GM20000 (cell line): ENCODE data around the gene CASP2.

Experiments used
- DNase-seq: peaks from one replicate; pipeline ENCODE4 v3.0.0; 2012; ENCODE audit warnings: low spot score
- TF ChIP-seq, protein P1 (sequence below): IDR thresholded peaks from 2 replicates; pipeline ENCODE4 v1.5.1; 2012; ENCODE audit warnings: mild to moderate bottlenecking, control low read depth; ENCODE audit errors: extremely low read depth, missing control alignments

CASP2 gene

DNA sequence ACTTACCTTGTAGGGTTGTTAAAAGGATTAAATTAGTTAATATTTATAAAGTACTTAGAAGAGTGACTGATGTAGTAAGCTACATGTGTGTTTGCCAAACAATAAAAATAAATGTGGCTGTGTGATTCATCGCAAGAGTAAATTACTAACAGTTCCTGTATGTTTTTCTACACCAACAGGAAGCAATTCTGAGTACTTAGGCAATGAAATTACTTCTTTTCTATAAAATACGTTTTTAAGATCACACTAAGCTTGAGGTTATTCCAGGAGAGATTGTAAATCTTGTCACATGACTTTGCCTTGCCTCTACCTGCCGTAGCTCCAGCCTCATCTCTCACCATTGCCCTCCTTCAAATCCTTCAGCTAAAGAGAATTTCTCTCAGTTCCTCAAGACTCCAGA is 43.0 kb upstream of the CASP2 start:
- TF ChIP-seq, protein P1, sequence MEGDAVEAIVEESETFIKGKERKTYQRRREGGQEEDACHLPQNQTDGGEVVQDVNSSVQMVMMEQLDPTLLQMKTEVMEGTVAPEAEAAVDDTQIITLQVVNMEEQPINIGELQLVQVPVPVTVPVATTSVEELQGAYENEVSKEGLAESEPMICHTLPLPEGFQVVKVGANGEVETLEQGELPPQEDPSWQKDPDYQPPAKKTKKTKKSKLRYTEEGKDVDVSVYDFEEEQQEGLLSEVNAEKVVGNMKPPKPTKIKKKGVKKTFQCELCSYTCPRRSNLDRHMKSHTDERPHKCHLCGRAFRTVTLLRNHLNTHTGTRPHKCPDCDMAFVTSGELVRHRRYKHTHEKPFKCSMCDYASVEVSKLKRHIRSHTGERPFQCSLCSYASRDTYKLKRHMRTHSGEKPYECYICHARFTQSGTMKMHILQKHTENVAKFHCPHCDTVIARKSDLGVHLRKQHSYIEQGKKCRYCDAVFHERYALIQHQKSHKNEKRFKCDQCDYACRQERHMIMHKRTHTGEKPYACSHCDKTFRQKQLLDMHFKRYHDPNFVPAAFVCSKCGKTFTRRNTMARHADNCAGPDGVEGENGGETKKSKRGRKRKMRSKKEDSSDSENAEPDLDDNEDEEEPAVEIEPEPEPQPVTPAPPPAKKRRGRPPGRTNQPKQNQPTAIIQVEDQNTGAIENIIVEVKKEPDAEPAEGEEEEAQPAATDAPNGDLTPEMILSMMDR, result no peak
- DNase-seq, result no peak

DNA sequence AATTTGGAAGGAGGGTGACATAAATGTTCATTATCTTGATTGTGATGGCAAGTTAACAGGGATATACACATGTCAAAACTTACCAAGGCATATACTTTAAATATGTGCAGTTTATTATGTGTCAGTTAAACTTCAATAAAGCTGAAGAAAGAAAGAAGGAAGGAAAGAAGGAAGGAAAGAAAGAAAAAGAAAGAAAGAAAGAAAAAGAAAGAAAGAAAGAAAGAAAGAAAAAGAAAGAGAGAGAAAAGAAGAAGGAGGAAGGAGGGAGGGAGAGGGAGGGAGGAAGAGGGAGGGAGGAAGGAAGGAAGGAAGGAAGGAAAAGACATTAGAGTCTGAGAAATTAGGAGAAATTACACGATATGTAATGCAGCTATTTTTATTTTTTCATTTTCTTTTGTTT is 40.8 kb upstream of the CASP2 start:
- DNase-seq, result no peak
- TF ChIP-seq, protein P1, result no peak

- DNase-seq, result no peak
- TF ChIP-seq, protein P1, result no peak
These were observed 39.3 kb upstream of the CASP2 start for GRCh38 chr7:143248761-143249354.

DNA sequence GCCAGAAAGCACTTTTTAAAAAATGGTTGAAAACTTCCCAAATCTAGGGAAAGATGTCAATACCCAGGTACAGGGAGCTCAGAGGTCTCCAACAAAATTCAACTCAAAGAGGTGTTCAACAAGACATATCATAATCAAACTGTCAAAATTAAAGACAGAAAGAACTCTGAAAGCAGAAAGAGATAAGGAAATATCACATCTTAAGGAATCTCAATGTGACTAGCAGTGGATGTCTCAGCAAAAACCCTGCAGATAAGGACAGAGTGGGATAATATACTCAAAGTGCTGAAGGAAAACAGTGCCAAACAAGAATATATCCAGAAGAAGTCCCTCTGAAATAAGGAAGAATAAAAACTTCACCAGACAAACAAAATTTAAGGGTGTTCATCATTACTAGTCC is 38.0 kb upstream of the CASP2 start:
- no peak for DNase-seq
- TF ChIP-seq, protein P1, result no peak

DNA sequence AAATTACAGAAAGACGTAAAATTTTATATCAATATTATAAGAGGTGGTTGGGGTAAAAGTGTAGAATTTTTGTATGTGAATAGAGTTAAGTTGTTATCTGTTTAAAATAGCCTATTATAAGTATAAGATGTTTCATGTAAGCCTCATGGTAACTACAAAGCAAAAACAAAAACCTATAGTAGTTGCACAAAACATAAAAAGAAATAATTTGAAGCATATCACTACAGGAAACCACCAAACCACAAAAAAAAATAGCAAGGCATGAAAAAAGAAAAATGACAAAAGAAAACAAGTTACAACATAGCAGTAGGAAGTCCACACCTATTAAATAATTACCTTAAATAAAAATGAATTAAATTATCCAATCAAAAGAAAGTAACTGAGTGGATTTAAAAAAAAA is 37.3 kb upstream of the CASP2 start:
- TF ChIP-seq, protein P1, result no peak
- no peak for DNase-seq

DNA sequence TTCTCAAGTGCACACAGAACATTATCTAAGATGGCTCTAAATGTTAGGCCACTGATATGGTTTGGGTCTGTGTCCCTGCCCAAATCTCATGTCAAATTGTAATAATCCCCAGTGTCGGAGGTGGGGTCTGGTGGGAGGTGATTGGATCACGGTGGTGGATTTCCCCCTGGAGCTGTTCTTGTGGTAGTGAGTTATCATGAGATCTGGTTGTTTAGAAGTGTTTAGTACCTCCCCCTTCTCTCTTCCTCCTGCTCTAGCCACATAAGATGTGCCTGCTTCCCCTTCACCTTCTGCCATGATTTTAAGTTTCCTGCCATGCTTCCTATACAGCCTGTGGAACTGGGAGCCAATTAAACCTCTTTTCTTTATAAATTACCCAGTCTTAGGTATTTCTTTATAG is 36.1 kb upstream of the CASP2 start:
- TF ChIP-seq, protein P1, result no peak
- DNase-seq, result no peak

DNA sequence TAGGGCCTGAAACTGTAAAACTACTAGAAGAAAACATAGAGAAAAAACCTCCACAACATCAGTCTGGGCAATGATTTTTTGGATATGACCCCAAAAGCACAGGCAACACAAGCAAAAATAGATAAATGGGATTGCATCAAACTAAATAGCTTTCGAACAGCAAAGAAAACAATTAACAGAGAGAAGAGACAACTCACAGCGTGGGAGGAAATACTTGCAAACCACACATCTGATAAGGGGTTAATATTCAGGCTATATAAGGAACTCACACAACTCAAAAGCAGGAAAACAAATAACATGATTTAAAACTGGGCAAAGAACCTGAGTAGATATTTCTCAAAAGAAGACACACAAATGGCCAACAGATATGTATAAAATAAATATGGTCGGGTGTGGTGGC is 32.6 kb upstream of the CASP2 start:
- no peak for DNase-seq
- TF ChIP-seq, protein P1, result no peak
